ENCODE results near the gene ZNF618.

DNA sequence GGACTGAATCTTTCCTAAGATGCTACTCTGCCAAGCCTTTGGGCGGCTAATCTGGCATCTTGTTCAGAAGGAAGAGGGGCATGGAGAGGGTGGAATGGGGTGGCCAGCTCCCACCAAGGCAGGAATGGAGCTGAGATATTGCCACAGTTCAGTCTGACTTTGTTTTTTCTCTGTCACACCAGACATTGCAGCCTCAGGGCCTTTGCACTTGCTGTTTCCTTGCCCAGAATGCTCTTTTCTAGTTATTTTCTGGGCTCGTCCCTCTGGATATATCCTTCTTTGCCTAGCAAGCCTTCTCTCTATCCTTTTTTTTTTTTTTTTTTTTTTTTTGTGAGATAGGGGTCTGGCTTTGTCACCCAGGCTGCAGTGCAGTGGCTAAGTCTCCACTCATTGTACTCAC, 40.8 kb downstream of the ZNF618 start:
- TF ChIP-seq EZH2 (IDR thresholded peaks at IDR 0.05; ENCODE audit: borderline replicate concordance, low read depth, low read length, severe bottlenecking) = no peak
- TF ChIP-seq, protein P1, sequence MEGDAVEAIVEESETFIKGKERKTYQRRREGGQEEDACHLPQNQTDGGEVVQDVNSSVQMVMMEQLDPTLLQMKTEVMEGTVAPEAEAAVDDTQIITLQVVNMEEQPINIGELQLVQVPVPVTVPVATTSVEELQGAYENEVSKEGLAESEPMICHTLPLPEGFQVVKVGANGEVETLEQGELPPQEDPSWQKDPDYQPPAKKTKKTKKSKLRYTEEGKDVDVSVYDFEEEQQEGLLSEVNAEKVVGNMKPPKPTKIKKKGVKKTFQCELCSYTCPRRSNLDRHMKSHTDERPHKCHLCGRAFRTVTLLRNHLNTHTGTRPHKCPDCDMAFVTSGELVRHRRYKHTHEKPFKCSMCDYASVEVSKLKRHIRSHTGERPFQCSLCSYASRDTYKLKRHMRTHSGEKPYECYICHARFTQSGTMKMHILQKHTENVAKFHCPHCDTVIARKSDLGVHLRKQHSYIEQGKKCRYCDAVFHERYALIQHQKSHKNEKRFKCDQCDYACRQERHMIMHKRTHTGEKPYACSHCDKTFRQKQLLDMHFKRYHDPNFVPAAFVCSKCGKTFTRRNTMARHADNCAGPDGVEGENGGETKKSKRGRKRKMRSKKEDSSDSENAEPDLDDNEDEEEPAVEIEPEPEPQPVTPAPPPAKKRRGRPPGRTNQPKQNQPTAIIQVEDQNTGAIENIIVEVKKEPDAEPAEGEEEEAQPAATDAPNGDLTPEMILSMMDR (IDR thresholded peaks at IDR 0.05; ENCODE audit: borderline replicate concordance, extremely low read depth, low read length, poor library complexity, severe bottlenecking) = no peak
